A549 (cell line): ENCODE results near the gene TMEM198. TPM values are rescaled to one million over a fixed set of nuclear protein-coding genes. Genes with fewer than 3 reads are reported as not detected.

Experiments
- ATAC-seq, 2 experiments: fragments of 200-7000 bp in 1 of 2; fragments of >200 bp in 1 of 2; cut with Nextera tagmentation in 1 of 2; cut with Tn5 transposase in 1 of 2; 3 replicates each; pipeline versions ENCODE4 v1.8.0 to v1.9.1; 2018 to 2020; ENCODE audit warnings: mild to moderate bottlenecking in 1 of 2, moderate library complexity in 1 of 2
- CTCF ChIA-PET: fragments of 300-600 bp; sonication (Branson Sonifier 250); formaldehyde crosslinking; extraction: SDS; loops from one replicate; lab custom pipeline; 2021; ENCODE audit warnings: antibody characterized with exemption, inconsistent platforms; lab: Yijun Ruan, JAX
- POLR2A ChIA-PET: fragments of 350-600 bp; formaldehyde crosslinking; extraction: SDS; loops from one replicate; lab custom pipeline; 2021; ENCODE audit warnings: antibody characterized with exemption, inconsistent platforms; lab: Yijun Ruan, JAX
- DNase-seq, 2 experiments: peaks; one replicate each; pipeline versions ENCODE4 v3.0.0 to v3.0.0-alpha.2; 2011 to 2016; ENCODE audit warnings: low read depth in 1 of 2, low spot score in 1 of 2
- FAIRE-seq: peaks from 2 replicates; lab custom pipeline; 2011; peaks lifted over from hg19 to GRCh38; lab: Jason Lieb, UNC
- H3K27ac ChIP-seq, 2 experiments: fragments of >200 bp; sonication (Bioruptor Twin); formaldehyde crosslinking; 3 replicates each; pipeline ENCODE4 v1.5.1; 2016 to 2017
- H3K4me1 ChIP-seq: fragments of >200 bp; sonication (Bioruptor Twin); formaldehyde crosslinking; 3 replicates; pipeline ENCODE4 v1.6.1; 2016
- H3K4me2 ChIP-seq: fragments of >200 bp; sonication (Bioruptor Twin); formaldehyde crosslinking; 3 replicates; pipeline ENCODE4 v1.6.1; 2016
- H3K4me3 ChIP-seq: fragments of >200 bp; sonication (Bioruptor Twin); formaldehyde crosslinking; 3 replicates; pipeline ENCODE4 v1.5.1; 2016
- H3K9me3 ChIP-seq: fragments of >200 bp; sonication (Bioruptor Twin); formaldehyde crosslinking; 3 replicates; pipeline ENCODE4 v1.6.1; 2016
- ATOH8 ChIP-seq: fragments of 250-450 bp; sonication (Bioruptor Pico); IDR thresholded peaks from 2 replicates; pipeline ENCODE4 v1.5.0; 2020; ENCODE audit warnings: low read depth, mild to moderate bottlenecking, moderate library complexity
- CBX2 ChIP-seq: fragments of 200-600 bp; sonication (generic); IDR thresholded peaks from 2 replicates; pipeline ENCODE4 v1.6.1; 2016; ENCODE audit warnings: low read depth, mild to moderate bottlenecking, borderline replicate concordance
- CEBPB ChIP-seq, 2 experiments: fragments of >200 bp in 1 of 2; sonication (Bioruptor Twin) in 1 of 2; formaldehyde crosslinking in 1 of 2; IDR thresholded peaks; 2 replicates each; pipeline ENCODE4 v1.6.1; 2012 to 2016
- EHF ChIP-seq: fragments of 250-450 bp; sonication (Bioruptor Pico); IDR thresholded peaks from 2 replicates; pipeline ENCODE4 v1.5.0; 2020; ENCODE audit warnings: mild to moderate bottlenecking
- EP300 ChIP-seq, 2 experiments: fragments of >200 bp; sonication (Bioruptor Twin); formaldehyde crosslinking; IDR thresholded peaks; 2 replicates in 1 of 2; 3 replicates in 1 of 2; pipeline ENCODE4 v1.6.1; 2016 to 2017
- HES2 ChIP-seq: fragments of >200 bp; sonication (Bioruptor Twin); formaldehyde crosslinking; IDR thresholded peaks from 2 replicates; pipeline ENCODE4 v1.6.1; 2016
- HOXB5 ChIP-seq: fragments of 250-450 bp; sonication (Bioruptor Pico); IDR thresholded peaks from 2 replicates; pipeline ENCODE4 v1.5.0; 2020; ENCODE audit warnings: mild to moderate bottlenecking, moderate library complexity
- KDM1A ChIP-seq: fragments of 200-600 bp; sonication (generic); IDR thresholded peaks from 2 replicates; pipeline ENCODE4 v1.6.1; 2016; ENCODE audit warnings: low read depth, mild to moderate bottlenecking
- MYC ChIP-seq: IDR thresholded peaks from 2 replicates; pipeline ENCODE4 v1.6.1; 2012; ENCODE audit warnings: mild to moderate bottlenecking, inconsistent platforms, low read length, improper control_type of control experiment, borderline replicate concordance
- PBX3 ChIP-seq: IDR thresholded peaks from 2 replicates; pipeline ENCODE4 v1.6.1; 2012
- PHF8 ChIP-seq: fragments of 200-600 bp; sonication (generic); IDR thresholded peaks from 2 replicates; pipeline ENCODE4 v1.6.1; 2016; ENCODE audit warnings: low read depth, mild to moderate bottlenecking, antibody characterized with exemption, moderate library complexity, borderline replicate concordance
- SMC3 ChIP-seq: fragments of >200 bp; sonication (Bioruptor Twin); formaldehyde crosslinking; IDR thresholded peaks from 3 replicates; pipeline ENCODE4 v1.6.1; 2018; ENCODE audit warnings: inconsistent platforms
- SREBF2 ChIP-seq: fragments of 450-650 bp; IDR thresholded peaks from 2 replicates; pipeline ENCODE4 v1.6.1; 2014; ENCODE audit warnings: mild to moderate bottlenecking, moderate library complexity
- TFCP2L1 ChIP-seq: fragments of 250-450 bp; sonication (Bioruptor Pico); IDR thresholded peaks from 2 replicates; pipeline ENCODE4 v1.5.0; 2021; ENCODE audit warnings: mild to moderate bottlenecking
- ZFP36 ChIP-seq: fragments of 450-650 bp; IDR thresholded peaks from 2 replicates; pipeline ENCODE4 v1.6.1; 2014; ENCODE audit warnings: borderline replicate concordance; ENCODE audit not compliant: partially characterized antibody
- ZSCAN20 ChIP-seq: fragments of 250-450 bp; sonication (Bioruptor Pico); IDR thresholded peaks from 2 replicates; pipeline ENCODE4 v1.8.0; 2022; ENCODE audit warnings: mild to moderate bottlenecking, moderate library complexity
- WGBS: methylation state at CpG from one replicate; pipeline ENCODE4 v1.1.6; 2017; ENCODE audit errors: missing lambda C conversion rate; 5-methylcytosine and 5-hydroxymethylcytosine counted together
- polyA plus RNA-seq, 4 experiments: library from polyadenylated mRNA; depleted of rRNA in 3 of 4; stranded (reverse); fragments of >200 nt; fragmentation: RNase III in 1 of 4; extraction: RNeasy Plus Mini Kit Qiagen cat#74134 plus additional on column Dnase treatment in 1 of 4; gene quantifications; 2 replicates in 3 of 4; 3 replicates in 1 of 4; pipeline ENCODE4 v1.2.3, GENCODE V29; 2011 to 2017
- TF ChIP-seq, protein P1 (sequence below): fragments of >200 bp; sonication (Bioruptor Twin); formaldehyde crosslinking; IDR thresholded peaks from 3 replicates; pipeline ENCODE4 v1.5.1; 2016
- TF ChIP-seq, protein P2 (sequence below): fragments of 450-650 bp; IDR thresholded peaks from 2 replicates; pipeline ENCODE4 v1.6.1; 2014; ENCODE audit warnings: antibody characterized with exemption
- TF ChIP-seq, protein P3 (sequence below): fragments of 200-600 bp; sonication (generic); IDR thresholded peaks from 2 replicates; pipeline ENCODE4 v1.6.1; 2016; ENCODE audit warnings: antibody characterized with exemption, mild to moderate bottlenecking, moderate library complexity

The TMEM198 gene
- polyA plus RNA-seq, 2 of the 4 experiments (the other 2 are of a cell fraction) = 0.31 to 0.37 TPM

DNA sequence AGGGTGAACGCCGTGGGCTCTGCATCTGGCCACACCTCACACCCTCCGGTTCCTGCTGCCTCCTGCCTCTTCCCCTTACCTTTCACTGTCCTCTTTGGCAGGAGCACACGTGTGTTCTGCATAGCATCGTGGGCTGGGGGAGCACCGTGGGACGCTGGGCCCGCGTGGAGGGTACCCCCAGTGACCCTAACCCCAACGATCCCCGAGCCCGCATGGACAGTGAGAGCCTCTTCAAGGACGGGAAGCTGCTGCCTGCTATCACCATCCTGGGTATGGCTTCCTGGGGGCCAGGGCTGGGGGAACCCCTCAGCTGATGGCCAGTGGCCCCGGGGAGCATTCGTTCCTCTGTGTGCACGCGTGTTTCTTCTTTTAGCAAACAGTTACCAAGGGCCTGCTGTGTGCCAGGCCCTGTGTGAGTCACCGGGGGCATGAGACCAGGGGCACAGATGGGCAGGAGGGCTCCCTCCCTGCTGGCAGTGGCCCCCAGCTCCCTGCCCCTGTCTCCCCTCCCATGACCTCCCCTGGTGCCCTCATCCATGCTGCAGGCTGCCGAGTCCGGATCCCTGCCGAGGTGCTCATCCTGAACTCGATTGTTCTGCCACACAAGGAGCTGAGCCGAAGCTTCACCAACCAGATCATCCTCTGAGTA, 37.6 kb upstream of the TMEM198 start:
- ChIA-PET POLR2A (no interaction called here), CTCF (interaction anchor here (1.8 to 89.4 kb wide), 4 partner anchors 0 to 104 kb away, joined by 4 to 3291 read pairs (median 1652); partner anchors contain the start of genes ASIC4, CHPF, GMPPA and SPEG)
- DNase-seq = no peak

GRCh38 chr2:219506802-219507526, 36.9 kb upstream of the TMEM198 start:
- H3K4me3 ChIP-seq = no peak overlapping the region
- ChIA-PET POLR2A (interaction anchor here (1.3 kb wide), 1 partner anchor 9 kb away, joined by 9 read pairs; the partner anchor contains the start of gene GMPPA), CTCF (interaction anchor here (1.8 to 89.4 kb wide), 4 partner anchors 1 to 105 kb away, joined by 4 to 3291 read pairs (median 1652); partner anchors contain the start of genes ASIC4, CHPF, GMPPA and SPEG)
- WGBS = 83% methylated on average over 16 of the region's 17 CpGs
- ATAC-seq (no peak), FAIRE-seq (no peak), DNase-seq (no peak)
- no peak overlapping the region for H3K4me2 ChIP-seq
- TF ChIP-seq KDM1A (no peak), ZSCAN20 (CRISPR knock-in tag) (no peak), ZFP36 (no peak), PHF8 (no peak), ATOH8 (CRISPR knock-in tag) (no peak), MYC (no peak), SREBF2 (no peak), CEBPB (IDR thresholded peaks at IDR 0.05) (no peak), CBX2 (no peak), SMC3 (no peak), TFCP2L1 (no peak), EHF (CRISPR knock-in tag) (no peak), HOXB5 (no peak)
- TF ChIP-seq, protein P1, sequence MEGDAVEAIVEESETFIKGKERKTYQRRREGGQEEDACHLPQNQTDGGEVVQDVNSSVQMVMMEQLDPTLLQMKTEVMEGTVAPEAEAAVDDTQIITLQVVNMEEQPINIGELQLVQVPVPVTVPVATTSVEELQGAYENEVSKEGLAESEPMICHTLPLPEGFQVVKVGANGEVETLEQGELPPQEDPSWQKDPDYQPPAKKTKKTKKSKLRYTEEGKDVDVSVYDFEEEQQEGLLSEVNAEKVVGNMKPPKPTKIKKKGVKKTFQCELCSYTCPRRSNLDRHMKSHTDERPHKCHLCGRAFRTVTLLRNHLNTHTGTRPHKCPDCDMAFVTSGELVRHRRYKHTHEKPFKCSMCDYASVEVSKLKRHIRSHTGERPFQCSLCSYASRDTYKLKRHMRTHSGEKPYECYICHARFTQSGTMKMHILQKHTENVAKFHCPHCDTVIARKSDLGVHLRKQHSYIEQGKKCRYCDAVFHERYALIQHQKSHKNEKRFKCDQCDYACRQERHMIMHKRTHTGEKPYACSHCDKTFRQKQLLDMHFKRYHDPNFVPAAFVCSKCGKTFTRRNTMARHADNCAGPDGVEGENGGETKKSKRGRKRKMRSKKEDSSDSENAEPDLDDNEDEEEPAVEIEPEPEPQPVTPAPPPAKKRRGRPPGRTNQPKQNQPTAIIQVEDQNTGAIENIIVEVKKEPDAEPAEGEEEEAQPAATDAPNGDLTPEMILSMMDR = no peak
- peaks cover 12% of the 10 kb centered on the region for H3K4me1 ChIP-seq
- H3K27ac ChIP-seq = no peak overlapping the region
- no peaks in the 10 kb centered on the region for H3K9me3 ChIP-seq

More for the DNA sequence above, 37.6 kb upstream of the TMEM198 start:
- no peaks in the 10 kb centered on the region for H3K9me3 ChIP-seq
- FAIRE-seq (no peak), ATAC-seq (no peak)
- no peak overlapping the region for H3K4me2 ChIP-seq
- peaks cover 12% of the 10 kb centered on the region for H3K4me1 ChIP-seq
- no peak for TF ChIP-seq CBX2
- TF ChIP-seq, protein P2, sequence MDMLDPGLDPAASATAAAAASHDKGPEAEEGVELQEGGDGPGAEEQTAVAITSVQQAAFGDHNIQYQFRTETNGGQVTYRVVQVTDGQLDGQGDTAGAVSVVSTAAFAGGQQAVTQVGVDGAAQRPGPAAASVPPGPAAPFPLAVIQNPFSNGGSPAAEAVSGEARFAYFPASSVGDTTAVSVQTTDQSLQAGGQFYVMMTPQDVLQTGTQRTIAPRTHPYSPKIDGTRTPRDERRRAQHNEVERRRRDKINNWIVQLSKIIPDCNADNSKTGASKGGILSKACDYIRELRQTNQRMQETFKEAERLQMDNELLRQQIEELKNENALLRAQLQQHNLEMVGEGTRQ = no peak
- TF ChIP-seq PBX3 = no peak
- TF ChIP-seq HES2 = no peak
- TF ChIP-seq KDM1A = no peak
- TF ChIP-seq, protein P3, sequence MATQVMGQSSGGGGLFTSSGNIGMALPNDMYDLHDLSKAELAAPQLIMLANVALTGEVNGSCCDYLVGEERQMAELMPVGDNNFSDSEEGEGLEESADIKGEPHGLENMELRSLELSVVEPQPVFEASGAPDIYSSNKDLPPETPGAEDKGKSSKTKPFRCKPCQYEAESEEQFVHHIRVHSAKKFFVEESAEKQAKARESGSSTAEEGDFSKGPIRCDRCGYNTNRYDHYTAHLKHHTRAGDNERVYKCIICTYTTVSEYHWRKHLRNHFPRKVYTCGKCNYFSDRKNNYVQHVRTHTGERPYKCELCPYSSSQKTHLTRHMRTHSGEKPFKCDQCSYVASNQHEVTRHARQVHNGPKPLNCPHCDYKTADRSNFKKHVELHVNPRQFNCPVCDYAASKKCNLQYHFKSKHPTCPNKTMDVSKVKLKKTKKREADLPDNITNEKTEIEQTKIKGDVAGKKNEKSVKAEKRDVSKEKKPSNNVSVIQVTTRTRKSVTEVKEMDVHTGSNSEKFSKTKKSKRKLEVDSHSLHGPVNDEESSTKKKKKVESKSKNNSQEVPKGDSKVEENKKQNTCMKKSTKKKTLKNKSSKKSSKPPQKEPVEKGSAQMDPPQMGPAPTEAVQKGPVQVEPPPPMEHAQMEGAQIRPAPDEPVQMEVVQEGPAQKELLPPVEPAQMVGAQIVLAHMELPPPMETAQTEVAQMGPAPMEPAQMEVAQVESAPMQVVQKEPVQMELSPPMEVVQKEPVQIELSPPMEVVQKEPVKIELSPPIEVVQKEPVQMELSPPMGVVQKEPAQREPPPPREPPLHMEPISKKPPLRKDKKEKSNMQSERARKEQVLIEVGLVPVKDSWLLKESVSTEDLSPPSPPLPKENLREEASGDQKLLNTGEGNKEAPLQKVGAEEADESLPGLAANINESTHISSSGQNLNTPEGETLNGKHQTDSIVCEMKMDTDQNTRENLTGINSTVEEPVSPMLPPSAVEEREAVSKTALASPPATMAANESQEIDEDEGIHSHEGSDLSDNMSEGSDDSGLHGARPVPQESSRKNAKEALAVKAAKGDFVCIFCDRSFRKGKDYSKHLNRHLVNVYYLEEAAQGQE = no peak
- TF ChIP-seq SMC3 = no peak
- TF ChIP-seq EP300 (IDR thresholded peaks at IDR 0.05) = no peak
- H3K4me3 ChIP-seq = no peak overlapping the region
- WGBS = 90% methylated on average over 12 of the region's 23 CpGs
- no peak overlapping the region for H3K27ac ChIP-seq
